Measurements from ENCODE around the gene PSMF1.

DNA sequence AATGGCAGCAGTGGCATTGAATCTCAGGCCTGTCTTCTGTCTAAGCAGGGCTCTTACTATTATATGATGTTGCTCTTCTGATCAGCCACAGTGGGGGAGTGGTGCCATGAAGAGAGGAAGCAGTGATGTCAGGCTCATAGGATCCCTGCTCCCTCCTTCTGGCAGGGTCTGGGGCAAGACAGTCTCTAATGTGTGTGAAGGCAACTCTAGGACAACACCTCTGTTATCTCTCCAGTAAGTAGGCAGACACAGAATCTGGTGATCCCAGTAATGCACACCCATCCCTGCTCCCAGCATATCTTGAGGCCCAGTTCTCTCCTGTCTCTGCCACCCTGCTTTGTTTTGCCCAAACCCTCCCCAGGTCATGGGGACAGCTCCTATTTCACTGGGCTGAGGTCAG lies 93.6 kb downstream of the PSMF1 start:
- TF ChIP-seq, protein P1, sequence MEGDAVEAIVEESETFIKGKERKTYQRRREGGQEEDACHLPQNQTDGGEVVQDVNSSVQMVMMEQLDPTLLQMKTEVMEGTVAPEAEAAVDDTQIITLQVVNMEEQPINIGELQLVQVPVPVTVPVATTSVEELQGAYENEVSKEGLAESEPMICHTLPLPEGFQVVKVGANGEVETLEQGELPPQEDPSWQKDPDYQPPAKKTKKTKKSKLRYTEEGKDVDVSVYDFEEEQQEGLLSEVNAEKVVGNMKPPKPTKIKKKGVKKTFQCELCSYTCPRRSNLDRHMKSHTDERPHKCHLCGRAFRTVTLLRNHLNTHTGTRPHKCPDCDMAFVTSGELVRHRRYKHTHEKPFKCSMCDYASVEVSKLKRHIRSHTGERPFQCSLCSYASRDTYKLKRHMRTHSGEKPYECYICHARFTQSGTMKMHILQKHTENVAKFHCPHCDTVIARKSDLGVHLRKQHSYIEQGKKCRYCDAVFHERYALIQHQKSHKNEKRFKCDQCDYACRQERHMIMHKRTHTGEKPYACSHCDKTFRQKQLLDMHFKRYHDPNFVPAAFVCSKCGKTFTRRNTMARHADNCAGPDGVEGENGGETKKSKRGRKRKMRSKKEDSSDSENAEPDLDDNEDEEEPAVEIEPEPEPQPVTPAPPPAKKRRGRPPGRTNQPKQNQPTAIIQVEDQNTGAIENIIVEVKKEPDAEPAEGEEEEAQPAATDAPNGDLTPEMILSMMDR (IDR thresholded peaks at IDR 0.05): no peak
- TF ChIP-seq EP300 (IDR thresholded peaks at IDR 0.05) (no peak), POLR2A (IDR thresholded peaks at IDR 0.05) (no peak), POLR2AphosphoS5 (IDR thresholded peaks at IDR 0.05) (no peak)

Measured in stomach (tissue), 4 donors.